HepG2 (cell line): ENCODE measurements around the gene ETFDH. TPM values are rescaled to one million over a fixed set of nuclear protein-coding genes. Genes with fewer than 3 reads are reported as not detected.

Experiments
- ATAC-seq: fragments of 200-7000 bp; cut with Tn5 transposase; 3 replicates; pipeline ENCODE4 v1.9.1; 2020; ENCODE audit warnings: mild to moderate bottlenecking, moderate library complexity
- BruUV-seq: library from RNA; stranded (reverse); fragments of 400-500 nt; replicated peaks from 2 replicates; lab custom pipeline; 2021; lab: Mats Ljungman, UMichigan
- CTCF ChIA-PET: fragments of 300-600 bp; formaldehyde crosslinking; extraction: SDS; loops from one replicate; lab custom pipeline; 2021; ENCODE audit warnings: low total read pairs, inconsistent platforms, low intra/inter-chr PET ratio; lab: Yijun Ruan, JAX
- POLR2A ChIA-PET: fragments of 350-600 bp; sonication (Branson Sonifier 250); formaldehyde crosslinking; loops from one replicate; lab custom pipeline; 2020; ENCODE audit warnings: antibody characterized with exemption, inconsistent platforms; lab: Yijun Ruan, JAX
- DNase-seq: peaks from one replicate; pipeline ENCODE4 v3.0.0-alpha.2; 2015; ENCODE audit warnings: low spot score
- FAIRE-seq: peaks from 3 replicates; lab custom pipeline; 2011; peaks lifted over from hg19 to GRCh38; lab: Jason Lieb, UNC
- H2AFZ ChIP-seq: one replicate; pipeline ENCODE4 v1.6.1; 2011; ENCODE audit warnings: low read length, inconsistent platforms
- H3K27ac ChIP-seq: fragments of 300-600 bp; 3 replicates; pipeline ENCODE4 v1.8.0; 2011; ENCODE audit warnings: mixed run types, mild to moderate bottlenecking, mixed read lengths, low read length, inconsistent platforms; ENCODE audit not compliant: insufficient read depth; ENCODE audit errors: extremely low read length
- H3K27me3 ChIP-seq, 2 experiments: fragments of 200-600 bp in 1 of 2; 2 replicates in 1 of 2; 3 replicates in 1 of 2; pipeline versions ENCODE4 v1.6.0 to v1.8.0; 2011; ENCODE audit warnings: low read length in 2 of 2, mild to moderate bottlenecking in 2 of 2, moderate library complexity in 2 of 2, inconsistent platforms in 1 of 2; ENCODE audit not compliant: insufficient read depth in 2 of 2, control insufficient read depth in 1 of 2
- H3K36me3 ChIP-seq, 2 experiments: fragments of 200-600 bp in 1 of 2; replicated peaks in 1 of 2; 2 replicates in 1 of 2; 3 replicates in 1 of 2; pipeline versions ENCODE4 v1.5.1 to v1.8.0; 2011; ENCODE audit warnings: low read length in 2 of 2, inconsistent platforms in 1 of 2; ENCODE audit not compliant: insufficient read depth in 2 of 2, control insufficient read depth in 1 of 2
- H3K4me1 ChIP-seq: 2 replicates; pipeline ENCODE4 v1.5.1; 2012; ENCODE audit warnings: low read length, inconsistent platforms; ENCODE audit not compliant: insufficient read depth
- H3K4me2 ChIP-seq: 2 replicates; pipeline ENCODE4 v1.6.0; 2011; ENCODE audit warnings: low read depth, low read length, inconsistent platforms
- H3K4me3 ChIP-seq, 3 experiments: fragments of 200-600 bp in 1 of 3; sonication (generic), shearing (Covaris generic) in 1 of 3; replicated peaks in 1 of 3; 2 replicates each; pipeline ENCODE4 v1.5.1; 2011 to 2016; ENCODE audit warnings: low read length in 3 of 3, inconsistent platforms in 2 of 3, low read depth in 2 of 3, mild to moderate bottlenecking in 2 of 3, control low read depth in 1 of 3, mixed read lengths in 1 of 3; ENCODE audit not compliant: insufficient read depth in 1 of 3
- H3K79me2 ChIP-seq: one replicate; pipeline ENCODE4 v1.6.1; 2011; ENCODE audit warnings: low read length, inconsistent platforms; ENCODE audit not compliant: insufficient read depth
- H3K9ac ChIP-seq: 2 replicates; pipeline ENCODE4 v1.6.0; 2011; ENCODE audit warnings: mild to moderate bottlenecking, low read depth, low read length, inconsistent platforms; ENCODE audit not compliant: insufficient read depth
- H3K9me3 ChIP-seq: 2 replicates; pipeline ENCODE4 v1.5.1; 2012; ENCODE audit warnings: mild to moderate bottlenecking, low read length
- H4K20me1 ChIP-seq: 2 replicates; pipeline ENCODE4 v1.6.0; 2011; ENCODE audit warnings: inconsistent platforms, mild to moderate bottlenecking, low read length, moderate library complexity; ENCODE audit not compliant: insufficient read depth
- ARID3A ChIP-seq: IDR thresholded peaks from 2 replicates; pipeline ENCODE4 v1.6.1; 2012; ENCODE audit warnings: low read depth, low read length, improper control_type of control experiment
- ATF7-NPFF ChIP-seq: sonication (generic); formaldehyde crosslinking; IDR thresholded peaks from 2 replicates; pipeline ENCODE4 v1.8.1; 2023; ENCODE audit warnings: mild to moderate bottlenecking, low read depth, missing genetic modification reagents, moderate library complexity
- DR1 ChIP-seq: sonication (generic); formaldehyde crosslinking; IDR thresholded peaks from 2 replicates; pipeline ENCODE4 v1.8.0; 2021; ENCODE audit warnings: mild to moderate bottlenecking, missing genetic modification reagents, inconsistent platforms
- MIXL1 ChIP-seq: IDR thresholded peaks from 2 replicates; pipeline ENCODE4 v1.6.1; 2016
- PAF1 ChIP-seq: IDR thresholded peaks from 2 replicates; pipeline ENCODE4 v1.6.1; 2016; ENCODE audit warnings: missing genetic modification reagents, missing compliant biosample characterization
- SMC3 ChIP-seq: IDR thresholded peaks from 2 replicates; pipeline ENCODE4 v1.6.1; 2011; ENCODE audit warnings: low read length, improper control_type of control experiment
- ZBTB44 ChIP-seq: sonication (generic); formaldehyde crosslinking; IDR thresholded peaks from 2 replicates; pipeline ENCODE4 v1.4.0; 2020; ENCODE audit warnings: missing genetic modification reagents
- ZNF407 ChIP-seq: sonication (generic); formaldehyde crosslinking; IDR thresholded peaks from one replicate; pipeline ENCODE4 v1.5.1; 2020; ENCODE audit warnings: mild to moderate bottlenecking, missing genetic modification reagents; ENCODE audit errors: not compliant biosample characterization
- WGBS: methylation state at CpG from one replicate; pipeline ENCODE4 v1.1.6; 2017; ENCODE audit warnings: low lambda C conversion rate; 5-methylcytosine and 5-hydroxymethylcytosine counted together
- in situ Hi-C: cut with HindIII; loops from 2 replicates; pipeline ENCODE4 v1.10.0; 2017; ENCODE audit warnings: low pct_unique_long_range_greater_than_20kb; ENCODE audit not compliant: extremely low pct_ligation_motif_present
- intact Hi-C: fragments of 100-400 bp; cut with micrococcal nuclease; formaldehyde crosslinking; loops from one replicate; pipeline ENCODE4 v1.10.0; 2022; ENCODE audit not compliant: unreplicated experiment
- polyA plus RNA-seq, 8 experiments: library from polyadenylated mRNA; depleted of rRNA in 3 of 8; stranded (reverse) in 7 of 8; unstranded in 1 of 8; fragments of >200 nt; fragmentation: Illumina TruSeq in 4 of 8; extraction: Trizol in 4 of 8; gene quantifications; 2 replicates each; pipeline versions ENCODE4 v1.2.1 to v1.2.3, GENCODE V29; 2011 to 2016; ENCODE audit warnings: low read depth in 4 of 8, missing spikeins in 1 of 8, mixed read lengths in 1 of 8; ENCODE audit not compliant: insufficient read depth in 1 of 8
- total RNA-seq, 5 experiments: library from RNA; depleted of rRNA; stranded (reverse); fragments of >200 nt; fragmentation: Illumina TruSeq; extraction: Trizol; gene quantifications; 2 replicates each; pipeline ENCODE4 v1.2.3, GENCODE V29; 2016; ENCODE audit warnings: low read depth in 1 of 5

ETFDH gene
- total and polyA plus RNA-seq, 2 of the 13 experiments (the other 11 are each of a cell fraction or from before 2014, with no cell fraction given) = 14.7 to 17.8 TPM

GRCh38 chr4:158671915-158672806, at the start of gene ETFDH (continued):
- 0 out of 2 replicates have a peak, but pooled peaks have one; percentile 0 for TF ChIP-seq ARID3A
- peak; percentile 85 for TF ChIP-seq DR1 (CRISPR knock-in tag)
- no peak for TF ChIP-seq ZBTB44
- peak; percentile 73 for TF ChIP-seq ATF7-NPFF (CRISPR knock-in tag)

- H3K4me1 ChIP-seq = no peaks in the 10 kb centered on the region
- no peaks in the 10 kb centered on the region for H3K79me2 ChIP-seq
- ChIA-PET POLR2A (no interaction called here), CTCF (interaction anchor here (0.9 to 1.8 kb wide), 3 partner anchors 365 to 432 kb away, joined by 3 to 22 read pairs (median 10); no protein-coding TSS in a partner anchor)
- no peak overlapping the region for H2AFZ ChIP-seq
- in situ Hi-C loops (loop anchor here (5.0 to 25.0 kb wide), 2 partner anchors 373 to 638 kb away; no protein-coding TSS in a partner anchor), intact Hi-C loops (loop anchor here (1.0 to 2.0 kb wide), 3 partner anchors 128 to 372 kb away; no protein-coding TSS in a partner anchor)
- DNase-seq (peak; percentile 53), ATAC-seq (peak; percentile 71; the same call in 2 of the 3 replicates), FAIRE-seq (peak; percentile 83)
- no peak overlapping the region for H3K4me2 ChIP-seq
- 4% methylated on average over 3 of the region's 3 CpGs for WGBS
- no peaks in the 10 kb centered on the region for H4K20me1 ChIP-seq
- BruUV-seq = no TSS peak
- no peaks in the 10 kb centered on the region for H3K9me3 ChIP-seq
- no peak overlapping the region for H3K4me3 ChIP-seq
- no peak overlapping the region for H3K9ac ChIP-seq
- no peaks in the 10 kb centered on the region for H3K36me3 ChIP-seq
- no peak overlapping the region for H3K27ac ChIP-seq
- no peaks in the 10 kb centered on the region; a peak in 1 of 5 replicates for H3K27me3 ChIP-seq
- TF ChIP-seq MIXL1 (CRISPR knock-in tag) (peak; percentile 78; the same call in 1 of the 2 replicates), PAF1 (CRISPR knock-in tag) (no peak), SMC3 (peak; percentile 78), ZNF407 (CRISPR knock-in tag) (no peak)
These were observed 47.1 kb upstream of the ETFDH start for GRCh38 chr4:158624889-158625478.
